H9 (cell line): Measurements from ENCODE around the gene ZNF160. TPM values are rescaled to one million over a fixed set of nuclear protein-coding genes. Genes with fewer than 3 reads are reported as not detected.

Source experiments
- DNase-seq: peaks from one replicate; pipeline ENCODE4 v3.0.0-alpha.2; 2017
- H2AFZ ChIP-seq: one replicate; pipeline ENCODE4 v1.6.1; 2013; ENCODE audit warnings: mild to moderate bottlenecking, low read length, control low read depth, moderate library complexity
- H2AK5ac ChIP-seq: 2 replicates; pipeline ENCODE4 v1.6.1; 2013; ENCODE audit warnings: low read length, control low read depth, mixed read lengths; ENCODE audit not compliant: insufficient read length
- H2BK120ac ChIP-seq: one replicate; pipeline ENCODE4 v1.6.1; 2013; ENCODE audit warnings: low read depth, mild to moderate bottlenecking, low read length, control low read depth, inconsistent platforms; ENCODE audit not compliant: poor library complexity, severe bottlenecking
- H2BK12ac ChIP-seq: 2 replicates; pipeline ENCODE4 v1.6.1; 2013; ENCODE audit warnings: low read length, control low read depth, mixed read lengths, low read depth; ENCODE audit not compliant: insufficient read length
- H2BK15ac ChIP-seq: 2 replicates; pipeline ENCODE4 v1.6.1; 2013; ENCODE audit warnings: low read depth, low read length, control low read depth
- H2BK20ac ChIP-seq: one replicate; pipeline ENCODE4 v1.6.1; 2013; ENCODE audit warnings: low read depth, mild to moderate bottlenecking, low read length, control low read depth, inconsistent platforms; ENCODE audit not compliant: poor library complexity, severe bottlenecking
- H2BK5ac ChIP-seq: 2 replicates; pipeline ENCODE4 v1.6.1; 2013; ENCODE audit warnings: low read length, control low read depth, mixed read lengths; ENCODE audit not compliant: insufficient read length
- H3K14ac ChIP-seq: 2 replicates; pipeline ENCODE4 v1.6.1; 2013; ENCODE audit warnings: low read length, control low read depth; ENCODE audit not compliant: insufficient read depth
- H3K18ac ChIP-seq: 2 replicates; pipeline ENCODE4 v1.6.1; 2013; ENCODE audit warnings: low read depth, mild to moderate bottlenecking, mixed read lengths, low read length, control low read depth; ENCODE audit not compliant: insufficient read length
- H3K23ac ChIP-seq: 2 replicates; pipeline ENCODE4 v1.6.1; 2013; ENCODE audit warnings: low read length, control low read depth, mixed read lengths, low read depth; ENCODE audit not compliant: insufficient read length
- H3K23me2 ChIP-seq: 2 replicates; pipeline ENCODE4 v1.6.1; 2013; ENCODE audit warnings: low read depth, mild to moderate bottlenecking, mixed read lengths, low read length, control low read depth; ENCODE audit not compliant: insufficient read length, poor library complexity, severe bottlenecking
- H3K27ac ChIP-seq: 2 replicates; pipeline ENCODE4 v1.5.1; 2013; ENCODE audit warnings: low read length, control low read depth, mixed read lengths, low read depth; ENCODE audit not compliant: insufficient read length
- H3K27me3 ChIP-seq: 2 replicates; pipeline ENCODE4 v1.6.1; 2013; ENCODE audit warnings: low read length, control low read depth, inconsistent platforms; ENCODE audit not compliant: insufficient read depth
- H3K4ac ChIP-seq: 2 replicates; pipeline ENCODE4 v1.6.1; 2013; ENCODE audit warnings: low read depth, mild to moderate bottlenecking, control low read depth, inconsistent platforms, low read length, moderate library complexity
- H3K4me1 ChIP-seq: 2 replicates; pipeline ENCODE4 v1.6.1; 2013; ENCODE audit warnings: low read length, control low read depth, inconsistent platforms; ENCODE audit not compliant: insufficient read depth
- H3K4me2 ChIP-seq: 2 replicates; pipeline ENCODE4 v1.6.1; 2013; ENCODE audit warnings: low read length, control low read depth, mixed read lengths; ENCODE audit not compliant: insufficient read length, insufficient read depth
- H3K56ac ChIP-seq: 2 replicates; pipeline ENCODE4 v1.6.1; 2013; ENCODE audit warnings: low read depth, mild to moderate bottlenecking, mixed read lengths, low read length, control low read depth; ENCODE audit not compliant: insufficient read length
- H3K79me1 ChIP-seq: 2 replicates; pipeline ENCODE4 v1.6.1; 2013; ENCODE audit warnings: low read depth, mild to moderate bottlenecking, moderate library complexity, low read length, control low read depth, inconsistent platforms; ENCODE audit not compliant: insufficient read depth, poor library complexity, severe bottlenecking
- H3K79me2 ChIP-seq: 2 replicates; pipeline ENCODE4 v1.6.1; 2013; ENCODE audit warnings: low read length, control low read depth, inconsistent platforms; ENCODE audit not compliant: insufficient read depth
- H3K9ac ChIP-seq: 2 replicates; pipeline ENCODE4 v1.6.1; 2013; ENCODE audit warnings: low read length, control low read depth, mixed read lengths; ENCODE audit not compliant: insufficient read length; ENCODE audit errors: extremely low read depth
- H3K9me3 ChIP-seq: one replicate; pipeline ENCODE4 v1.6.1; 2013; ENCODE audit warnings: low read depth, low read length, inconsistent platforms; ENCODE audit not compliant: control insufficient read depth
- H3T11ph ChIP-seq: one replicate; pipeline ENCODE4 v1.6.1; 2013; ENCODE audit warnings: mild to moderate bottlenecking, low read length, control low read depth, inconsistent platforms
- H4K20me1 ChIP-seq: one replicate; pipeline ENCODE4 v1.6.1; 2013; ENCODE audit not compliant: control insufficient read depth, insufficient read length, insufficient read depth
- H4K5ac ChIP-seq: 2 replicates; pipeline ENCODE4 v1.6.1; 2013; ENCODE audit warnings: low read depth, mild to moderate bottlenecking, mixed read lengths, low read length, control low read depth; ENCODE audit not compliant: insufficient read length
- H4K8ac ChIP-seq: replicated peaks from 2 replicates; pipeline ENCODE4 v1.6.1; 2013; ENCODE audit warnings: low read length, control low read depth, mixed read lengths, low read depth; ENCODE audit not compliant: insufficient read length
- H4K91ac ChIP-seq: 2 replicates; pipeline ENCODE4 v1.6.1; 2013; ENCODE audit warnings: low read depth, mild to moderate bottlenecking, moderate library complexity, mixed read lengths, low read length, control low read depth; ENCODE audit not compliant: insufficient read length
- H3K27ac Mint-ChIP-seq, 3 experiments: 2 replicates in 2 of 3; 3 replicates in 1 of 3; pipeline ENCODE4 v1.8.0; 2020 to 2021; ENCODE audit warnings: mixed read lengths in 3 of 3, mild to moderate bottlenecking in 1 of 3, moderate library complexity in 1 of 3
- H3K27me3 Mint-ChIP-seq: 2 replicates; pipeline ENCODE4 v1.8.0; 2021; ENCODE audit warnings: low read depth, mild to moderate bottlenecking, moderate library complexity, mixed read lengths
- H3K36me3 Mint-ChIP-seq, 3 experiments: 2 replicates in 2 of 3; 3 replicates in 1 of 3; pipeline ENCODE4 v1.8.0; 2020 to 2021; ENCODE audit warnings: low read depth in 3 of 3, mixed read lengths in 3 of 3; ENCODE audit not compliant: insufficient read depth in 1 of 3
- H3K4me1 Mint-ChIP-seq, 2 experiments: 2 replicates each; pipeline ENCODE4 v1.8.0; 2020; ENCODE audit warnings: mixed read lengths in 2 of 2
- H3K4me3 Mint-ChIP-seq, 2 experiments: 2 replicates in 1 of 2; 3 replicates in 1 of 2; pipeline ENCODE4 v1.8.0; 2020 to 2021; ENCODE audit warnings: mild to moderate bottlenecking in 2 of 2, mixed read lengths in 2 of 2, moderate library complexity in 1 of 2
- H3K9me3 Mint-ChIP-seq, 2 experiments: 2 replicates in 1 of 2; 3 replicates in 1 of 2; pipeline ENCODE4 v1.8.0; 2020; ENCODE audit warnings: mild to moderate bottlenecking in 2 of 2, mixed read lengths in 2 of 2, moderate library complexity in 1 of 2
- CTCF ChIP-seq: fragments of 200-600 bp; sonication (generic); conservative IDR thresholded peaks from 3 replicates; pipeline ENCODE4 v1.8.0; 2021; ENCODE audit warnings: antibody characterized with exemption, mild to moderate bottlenecking
- total RNA-seq: library from RNA; stranded (reverse); gene quantifications from 2 replicates; pipeline ENCODE4 v1.2.1, GENCODE V29; 2021

ZNF160 gene
- total RNA-seq, 1 experiment from 2014 or later = 31.1 TPM

DNA sequence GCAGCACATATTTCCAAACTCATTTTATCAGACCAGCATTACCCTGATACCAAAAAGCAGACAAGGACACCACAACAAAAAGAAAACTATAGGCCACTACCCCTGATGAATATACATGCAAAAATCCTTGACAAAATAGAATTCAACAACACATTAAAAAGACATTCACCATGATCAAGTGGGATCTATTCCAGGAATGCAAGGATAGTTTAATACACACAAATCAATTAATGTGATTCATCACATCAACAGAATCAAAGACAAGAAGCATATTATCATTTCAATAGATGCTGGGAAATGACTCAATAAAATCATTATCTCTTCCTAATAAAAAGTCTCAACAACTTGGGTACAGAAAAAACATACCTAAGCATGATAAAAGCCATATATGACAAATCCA lies 44.4 kb upstream of the ZNF160 start:
- H2BK120ac ChIP-seq = no peak overlapping the region
- H3K27ac ChIP-seq = no peak overlapping the region
- H4K20me1 ChIP-seq = no peaks in the 10 kb centered on the region
- H2BK5ac ChIP-seq = no peak overlapping the region
- H4K91ac ChIP-seq = no peak overlapping the region
- no peak overlapping the region for H2BK15ac ChIP-seq
- H3K9ac ChIP-seq = no peak overlapping the region
- no peak overlapping the region for H3K4me3 Mint-ChIP-seq
- no peak overlapping the region for H2AK5ac ChIP-seq
- H3K4ac ChIP-seq = no peak overlapping the region
- no peak overlapping the region for H3T11ph ChIP-seq
- H2BK20ac ChIP-seq = no peak overlapping the region
- no peak overlapping the region for H3K56ac ChIP-seq
- no peaks in the 10 kb centered on the region for H3K79me1 ChIP-seq
- no peaks in the 10 kb centered on the region; the same call in 1 of the 2 replicates for H3K27me3 ChIP-seq
- H3K4me2 ChIP-seq = no peak overlapping the region
- H3K23me2 ChIP-seq = no peaks in the 10 kb centered on the region
- no peak overlapping the region for H3K23ac ChIP-seq
- H3K4me1 ChIP-seq = no peaks in the 10 kb centered on the region
- H3K4me1 Mint-ChIP-seq = no peaks in the 10 kb centered on the region
- H3K14ac ChIP-seq = no peak overlapping the region
- H2AFZ ChIP-seq = no peak overlapping the region
- no peak overlapping the region for H2BK12ac ChIP-seq
- DNase-seq = no peak
- no peak overlapping the region for H4K5ac ChIP-seq
- H3K27ac Mint-ChIP-seq = no peak overlapping the region
- no peak overlapping the region for H4K8ac ChIP-seq
- TF ChIP-seq CTCF = no peak
- no peak overlapping the region for H3K18ac ChIP-seq
- H3K27me3 Mint-ChIP-seq = no peaks in the 10 kb centered on the region
- peaks cover 10% of the 10 kb centered on the region for H3K9me3 ChIP-seq
- peaks cover 81 to 85% (median 81%) of the 10 kb centered on the region in 3 experiments for H3K36me3 Mint-ChIP-seq
- no peaks in the 10 kb centered on the region for H3K79me2 ChIP-seq
- H3K9me3 Mint-ChIP-seq = peaks cover 60 to 64% of the 10 kb centered on the region in 2 experiments
